Measurements from ENCODE around the gene PODXL. TPM values are rescaled to one million over a fixed set of nuclear protein-coding genes. Genes with fewer than 3 reads are reported as not detected.

Gene PODXL
- total and polyA plus RNA-seq, 10 of the 15 experiments (the other 5 are each of a cell fraction or from before 2014, with no cell fraction given), result 0.04 to 1.8 (median 0.38) TPM

GRCh38 chr7:131604841-131605279 is 48.4 kb upstream of the PODXL start:
- WGBS (ENCODE audit: insufficient coverage, insufficient replicate concordance, low lambda C conversion rate, missing lambda C conversion rate), result 26% methylated on average over 7 of the region's 7 CpGs
- DNase-seq (ENCODE audit: low read depth, low spot score) (no peak), ATAC-seq (no peak), FAIRE-seq (no peak)
- Histone ChIP-seq H4K20me1 (ENCODE audit: control insufficient read depth, insufficient read depth) (no peaks in the 10 kb centered on the region), H3K9ac (ENCODE audit: control insufficient read depth, insufficient read depth, low read length) (no peak overlapping the region), H2AFZ (ENCODE audit: control insufficient read depth, low read depth, low read length) (no peak overlapping the region), H3K4me1 (ENCODE audit: control insufficient read depth, insufficient read depth, low read length) (no peaks in the 10 kb centered on the region), H3K27me3 (replicated peaks in 1 of 2; ENCODE audit: control insufficient read depth in 2 of 2, insufficient read depth in 2 of 2, low read length in 1 of 2) (peaks cover 3 to 4% of the 10 kb centered on the region in 2 experiments; a peak in 3 of 4 replicates), H3K79me2 (ENCODE audit: control insufficient read depth, insufficient read depth, low read length) (no peaks in the 10 kb centered on the region), H3K9me3 (replicated peaks; ENCODE audit: control insufficient read depth, insufficient read depth, low read length) (no peaks in the 10 kb centered on the region), H3K27ac (ENCODE audit: control insufficient read depth, insufficient read depth) (no peak overlapping the region), H3K4me3 (no peak overlapping the region), H3K4me2 (ENCODE audit: control insufficient read depth, insufficient read depth) (no peak overlapping the region), H3K36me3 (ENCODE audit: control insufficient read depth in 2 of 2, insufficient read depth in 2 of 2, low read length in 1 of 2) (no peaks in the 10 kb centered on the region)
- ChIA-PET CTCF (no interaction called here), POLR2A (no interaction called here), RAD21 (ENCODE audit: unreplicated experiment) (no interaction called here), SMC1A (ENCODE audit: uncharacterized antibody, unreplicated experiment) (no interaction called here)
- TF ChIP-seq PML (IDR thresholded peaks at IDR 0.05; ENCODE audit: low read length) (no peak), CREB1 (IDR thresholded peaks at IDR 0.05; ENCODE audit: low read depth) (no peak), IKZF2 (IDR thresholded peaks at IDR 0.05) (no peak), SP1 (IDR thresholded peaks at IDR 0.05; ENCODE audit: low read depth, low read length) (no peak), YY1 (IDR thresholded peaks at IDR 0.05; ENCODE audit: low read depth, low read length) (no peak), CHD4 (IDR thresholded peaks at IDR 0.05) (no peak), MYC (IDR thresholded peaks at IDR 0.05; ENCODE audit: insufficient read depth, insufficient read length, insufficient replicate concordance, low read length, severe bottlenecking) (no peak), MXI1 (IDR thresholded peaks at IDR 0.05; ENCODE audit: low read depth, low read length) (no peak), JUND (IDR thresholded peaks at IDR 0.05; ENCODE audit: low read depth, low read length) (no peak), POLR2AphosphoS2 (IDR thresholded peaks at IDR 0.05; ENCODE audit: low read depth, low read length) (no peak), SMAD5 (IDR thresholded peaks at IDR 0.05; ENCODE audit: low read depth) (no peak)
- TF ChIP-seq, protein P1, sequence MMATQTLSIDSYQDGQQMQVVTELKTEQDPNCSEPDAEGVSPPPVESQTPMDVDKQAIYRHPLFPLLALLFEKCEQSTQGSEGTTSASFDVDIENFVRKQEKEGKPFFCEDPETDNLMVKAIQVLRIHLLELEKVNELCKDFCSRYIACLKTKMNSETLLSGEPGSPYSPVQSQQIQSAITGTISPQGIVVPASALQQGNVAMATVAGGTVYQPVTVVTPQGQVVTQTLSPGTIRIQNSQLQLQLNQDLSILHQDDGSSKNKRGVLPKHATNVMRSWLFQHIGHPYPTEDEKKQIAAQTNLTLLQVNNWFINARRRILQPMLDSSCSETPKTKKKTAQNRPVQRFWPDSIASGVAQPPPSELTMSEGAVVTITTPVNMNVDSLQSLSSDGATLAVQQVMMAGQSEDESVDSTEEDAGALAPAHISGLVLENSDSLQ (IDR thresholded peaks at IDR 0.05), result no peak
- in situ Hi-C loops (cut with MboI) (no loop called here), intact Hi-C loops (cut with micrococcal nuclease; ENCODE audit: unreplicated experiment) (no loop called here)
- no TSS peak for BruUV-seq (replicated peaks)
